ENCODE data around the gene GRIP2.
"Not testable (repeated sequence)": the region's sequence is repeated elsewhere in the genome, so short reads cannot be mapped to it uniquely, and the experiment has no call there.

Gene GRIP2

GRCh38 chr3:14518893-14519292 lies 21.2 kb downstream of the GRIP2 start:
- no peak for TF ChIP-seq CTCF (IDR thresholded peaks at IDR 0.05; ENCODE audit: control insufficient read depth, insufficient read depth, low read depth, low read length, missing control alignments)
- H3K4me3 ChIP-seq (ENCODE audit: control insufficient read depth, low read depth, low read length): no peak overlapping the region
- no peak for DNase-seq (ENCODE audit: low read depth)

GRCh38 chr3:14518432-14518802 lies 21.7 kb downstream of the GRIP2 start:
- no peak for TF ChIP-seq CTCF (IDR thresholded peaks at IDR 0.05; ENCODE audit: control insufficient read depth, insufficient read depth, low read depth, low read length, missing control alignments)
- no peak overlapping the region for H3K4me3 ChIP-seq (ENCODE audit: control insufficient read depth, low read depth, low read length)
- no peak for DNase-seq (ENCODE audit: low read depth)

- no peak for TF ChIP-seq CTCF (IDR thresholded peaks at IDR 0.05; ENCODE audit: control insufficient read depth, insufficient read depth, low read depth, low read length, missing control alignments)
- no peak for DNase-seq (ENCODE audit: low read depth)
- H3K4me3 ChIP-seq (ENCODE audit: control insufficient read depth, low read depth, low read length): no peak overlapping the region
These were observed 22.3 kb downstream of the GRIP2 start for GRCh38 chr3:14517601-14518431.

GRCh38 chr3:14516738-14517345 lies 23.3 kb downstream of the GRIP2 start:
- no peak for DNase-seq (ENCODE audit: low read depth)
- TF ChIP-seq CTCF (IDR thresholded peaks at IDR 0.05; ENCODE audit: control insufficient read depth, insufficient read depth, low read depth, low read length, missing control alignments): no peak
- H3K4me3 ChIP-seq (ENCODE audit: control insufficient read depth, low read depth, low read length): no peak overlapping the region

GRCh38 chr3:14515526-14515925 lies 24.6 kb downstream of the GRIP2 start:
- DNase-seq (ENCODE audit: low read depth); H3K4me3 ChIP-seq (ENCODE audit: control insufficient read depth, low read depth, low read length): not testable (repeated sequence)

GRCh38 chr3:14514323-14514720 lies 25.8 kb downstream of the GRIP2 start:
- H3K4me3 ChIP-seq (ENCODE audit: control insufficient read depth, low read depth, low read length): no peak overlapping the region
- TF ChIP-seq CTCF (IDR thresholded peaks at IDR 0.05; ENCODE audit: control insufficient read depth, insufficient read depth, low read depth, low read length, missing control alignments): no peak
- no peak for DNase-seq (ENCODE audit: low read depth)

GRCh38 chr3:14513566-14514322 lies 26.4 kb downstream of the GRIP2 start:
- no peak for DNase-seq (ENCODE audit: low read depth)

More at GRCh38 chr3:14513566-14514322, 26.4 kb downstream of the GRIP2 start:
- no peak for TF ChIP-seq CTCF (IDR thresholded peaks at IDR 0.05; ENCODE audit: control insufficient read depth, insufficient read depth, low read depth, low read length, missing control alignments)
- no peak overlapping the region for H3K4me3 ChIP-seq (ENCODE audit: control insufficient read depth, low read depth, low read length)

Measured in AG09309 (cell line).